ENCODE measurements around the gene UTP3. TPM values are rescaled to one million over a fixed set of nuclear protein-coding genes. Genes with fewer than 3 reads are reported as not detected.

The UTP3 gene
- total and polyA plus RNA-seq, 9 of the 15 experiments (the other 6 are each of a cell fraction or from before 2014, with no cell fraction given) = 11.9 to 69.3 (median 34.0) TPM

DNA sequence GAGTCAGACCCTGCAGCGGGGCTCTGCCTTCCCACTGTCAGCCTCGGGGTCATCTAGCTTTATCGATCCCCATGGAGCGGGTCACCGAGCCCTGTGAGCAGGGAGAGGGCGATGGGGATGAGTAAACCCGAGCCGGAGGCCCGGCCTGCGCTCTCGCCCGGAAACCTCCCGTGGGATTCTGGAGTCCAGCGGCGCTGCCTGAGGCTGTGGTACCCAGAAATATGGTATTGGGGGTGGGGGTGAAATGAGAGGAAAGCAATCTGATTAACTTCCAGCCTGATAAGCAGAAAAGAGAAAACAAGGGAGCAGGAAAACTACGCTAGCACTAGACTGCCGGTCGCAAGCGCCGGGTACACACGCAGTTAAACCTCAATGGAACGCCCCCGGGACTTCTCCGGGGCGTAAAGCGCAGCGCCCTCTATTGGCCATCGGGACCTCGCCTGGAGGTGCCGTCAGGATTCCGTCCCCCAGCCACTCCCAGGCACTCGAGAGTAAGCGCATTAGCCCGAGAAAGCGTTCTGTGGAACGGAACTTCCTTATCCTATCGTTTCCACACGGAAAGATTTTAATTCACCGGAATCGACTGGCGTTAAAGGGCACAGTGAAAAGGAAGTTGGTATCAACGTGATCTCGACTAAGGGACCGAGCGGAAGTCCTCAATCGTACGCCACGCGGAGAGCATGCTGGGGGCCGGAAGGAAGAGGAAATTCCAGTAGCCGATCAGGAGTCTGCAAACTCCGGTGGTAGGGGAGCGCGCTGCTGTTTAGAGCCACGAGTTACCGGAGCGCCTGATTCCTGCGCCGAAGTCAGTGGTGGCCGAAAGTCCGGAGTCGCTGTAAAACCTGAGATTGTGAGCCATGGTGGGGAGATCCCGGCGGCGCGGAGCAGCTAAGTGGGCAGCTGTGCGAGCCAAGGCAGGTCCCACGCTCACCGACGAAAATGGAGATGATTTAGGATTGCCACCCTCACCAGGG lies at the start of gene UTP3 (continued):
- TF ChIP-seq CEBPZ (IDR thresholded peaks at IDR 0.05; ENCODE audit: borderline replicate concordance, low read depth, low read length) (no peak), ZNF316 (IDR thresholded peaks at IDR 0.05) (no peak), KDM4B (IDR thresholded peaks at IDR 0.05; ENCODE audit: borderline replicate concordance in 2 of 2, low read depth in 1 of 2) (peak in 1 of 2 experiments; percentile 89; a peak in 1 of 4 replicates), ZKSCAN8 (CRISPR knock-in tag; IDR thresholded peaks at IDR 0.05) (no peak), TARDBP (IDR thresholded peaks at IDR 0.05) (peak; percentile 89; the same call in 1 of the 2 replicates), CREBBP (IDR thresholded peaks at IDR 0.05; ENCODE audit: low read depth, low read length) (no peak), ZNF398 (CRISPR knock-in tag; IDR thresholded peaks at IDR 0.05) (no peak), MCM3 (IDR thresholded peaks at IDR 0.05) (no peak), EHMT2 (IDR thresholded peaks at IDR 0.05) (peak; percentile 49), FOXP1 (CRISPR knock-in tag; IDR thresholded peaks at IDR 0.05) (peak; percentile 68; the same call in 1 of the 2 replicates), KLF16 (IDR thresholded peaks at IDR 0.05) (peak; percentile 64; the same call in 1 of the 2 replicates)
- TF ChIP-seq, protein P1, sequence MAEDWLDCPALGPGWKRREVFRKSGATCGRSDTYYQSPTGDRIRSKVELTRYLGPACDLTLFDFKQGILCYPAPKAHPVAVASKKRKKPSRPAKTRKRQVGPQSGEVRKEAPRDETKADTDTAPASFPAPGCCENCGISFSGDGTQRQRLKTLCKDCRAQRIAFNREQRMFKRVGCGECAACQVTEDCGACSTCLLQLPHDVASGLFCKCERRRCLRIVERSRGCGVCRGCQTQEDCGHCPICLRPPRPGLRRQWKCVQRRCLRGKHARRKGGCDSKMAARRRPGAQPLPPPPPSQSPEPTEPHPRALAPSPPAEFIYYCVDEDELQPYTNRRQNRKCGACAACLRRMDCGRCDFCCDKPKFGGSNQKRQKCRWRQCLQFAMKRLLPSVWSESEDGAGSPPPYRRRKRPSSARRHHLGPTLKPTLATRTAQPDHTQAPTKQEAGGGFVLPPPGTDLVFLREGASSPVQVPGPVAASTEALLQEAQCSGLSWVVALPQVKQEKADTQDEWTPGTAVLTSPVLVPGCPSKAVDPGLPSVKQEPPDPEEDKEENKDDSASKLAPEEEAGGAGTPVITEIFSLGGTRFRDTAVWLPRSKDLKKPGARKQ (CRISPR knock-in tag; IDR thresholded peaks at IDR 0.05) = no peak
- TF ChIP-seq, protein P2, sequence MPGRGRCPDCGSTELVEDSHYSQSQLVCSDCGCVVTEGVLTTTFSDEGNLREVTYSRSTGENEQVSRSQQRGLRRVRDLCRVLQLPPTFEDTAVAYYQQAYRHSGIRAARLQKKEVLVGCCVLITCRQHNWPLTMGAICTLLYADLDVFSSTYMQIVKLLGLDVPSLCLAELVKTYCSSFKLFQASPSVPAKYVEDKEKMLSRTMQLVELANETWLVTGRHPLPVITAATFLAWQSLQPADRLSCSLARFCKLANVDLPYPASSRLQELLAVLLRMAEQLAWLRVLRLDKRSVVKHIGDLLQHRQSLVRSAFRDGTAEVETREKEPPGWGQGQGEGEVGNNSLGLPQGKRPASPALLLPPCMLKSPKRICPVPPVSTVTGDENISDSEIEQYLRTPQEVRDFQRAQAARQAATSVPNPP (IDR thresholded peaks at IDR 0.05; ENCODE audit: borderline replicate concordance, insufficient read depth, insufficient read length) = no peak
- TF ChIP-seq, protein P3, sequence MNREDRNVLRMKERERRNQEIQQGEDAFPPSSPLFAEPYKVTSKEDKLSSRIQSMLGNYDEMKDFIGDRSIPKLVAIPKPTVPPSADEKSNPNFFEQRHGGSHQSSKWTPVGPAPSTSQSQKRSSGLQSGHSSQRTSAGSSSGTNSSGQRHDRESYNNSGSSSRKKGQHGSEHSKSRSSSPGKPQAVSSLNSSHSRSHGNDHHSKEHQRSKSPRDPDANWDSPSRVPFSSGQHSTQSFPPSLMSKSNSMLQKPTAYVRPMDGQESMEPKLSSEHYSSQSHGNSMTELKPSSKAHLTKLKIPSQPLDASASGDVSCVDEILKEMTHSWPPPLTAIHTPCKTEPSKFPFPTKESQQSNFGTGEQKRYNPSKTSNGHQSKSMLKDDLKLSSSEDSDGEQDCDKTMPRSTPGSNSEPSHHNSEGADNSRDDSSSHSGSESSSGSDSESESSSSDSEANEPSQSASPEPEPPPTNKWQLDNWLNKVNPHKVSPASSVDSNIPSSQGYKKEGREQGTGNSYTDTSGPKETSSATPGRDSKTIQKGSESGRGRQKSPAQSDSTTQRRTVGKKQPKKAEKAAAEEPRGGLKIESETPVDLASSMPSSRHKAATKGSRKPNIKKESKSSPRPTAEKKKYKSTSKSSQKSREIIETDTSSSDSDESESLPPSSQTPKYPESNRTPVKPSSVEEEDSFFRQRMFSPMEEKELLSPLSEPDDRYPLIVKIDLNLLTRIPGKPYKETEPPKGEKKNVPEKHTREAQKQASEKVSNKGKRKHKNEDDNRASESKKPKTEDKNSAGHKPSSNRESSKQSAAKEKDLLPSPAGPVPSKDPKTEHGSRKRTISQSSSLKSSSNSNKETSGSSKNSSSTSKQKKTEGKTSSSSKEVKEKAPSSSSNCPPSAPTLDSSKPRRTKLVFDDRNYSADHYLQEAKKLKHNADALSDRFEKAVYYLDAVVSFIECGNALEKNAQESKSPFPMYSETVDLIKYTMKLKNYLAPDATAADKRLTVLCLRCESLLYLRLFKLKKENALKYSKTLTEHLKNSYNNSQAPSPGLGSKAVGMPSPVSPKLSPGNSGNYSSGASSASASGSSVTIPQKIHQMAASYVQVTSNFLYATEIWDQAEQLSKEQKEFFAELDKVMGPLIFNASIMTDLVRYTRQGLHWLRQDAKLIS (CRISPR knock-in tag; IDR thresholded peaks at IDR 0.05) = no peak

All from K562 (cell line).